Measurements from ENCODE around the gene IQCK. TPM values are rescaled to one million over a fixed set of nuclear protein-coding genes. Genes with fewer than 3 reads are reported as not detected.

IQCK gene, protein sequence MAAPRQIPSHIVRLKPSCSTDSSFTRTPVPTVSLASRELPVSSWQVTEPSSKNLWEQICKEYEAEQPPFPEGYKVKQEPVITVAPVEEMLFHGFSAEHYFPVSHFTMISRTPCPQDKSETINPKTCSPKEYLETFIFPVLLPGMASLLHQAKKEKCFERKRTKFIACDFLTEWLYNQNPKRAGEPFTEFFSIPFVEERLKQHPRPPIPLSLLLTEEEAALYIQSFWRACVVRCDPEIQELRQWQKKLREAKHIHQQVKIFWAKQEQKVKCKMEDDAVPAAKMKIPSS
- total RNA-seq (10 to 100 TPM in 7 of 9 donors, 1 to 10 TPM in 2; 8.2 to 35.2 (median 13.7) TPM), polyA plus RNA-seq (10 to 100 TPM; 14.7 to 18.3 (median 16.7) TPM)
- long read RNA-seq, donor 1, partial matches to known transcripts: 0 of 1 reads
- long read RNA-seq, donor 1, other reads (novel, unspliced or antisense): 0 of 1 reads
- long read RNA-seq, donor 2: 0 reads
- long read RNA-seq, donor 3: 0 reads
- long read RNA-seq, donor 4, partial matches to known transcripts: 9 of 11 reads
- long read RNA-seq, donor 4, other reads (novel, unspliced or antisense): 1 of 11 reads
- long read RNA-seq, donor 5, partial matches to known transcripts: 10 of 12 reads
- long read RNA-seq, donor 5, other reads (novel, unspliced or antisense): 0 of 12 reads
- long read RNA-seq, donor 6, partial matches to known transcripts: 8 of 14 reads
- long read RNA-seq, donor 6, other reads (novel, unspliced or antisense): 4 of 14 reads
- long read RNA-seq, donor 7: 0 reads
- long read RNA-seq, donor 8, partial matches to known transcripts: 0 of 6 reads
- long read RNA-seq, donor 8, other reads (novel, unspliced or antisense): 6 of 6 reads
- long read RNA-seq, donor 9, partial matches to known transcripts: 34 of 54 reads
- long read RNA-seq, donor 9, other reads (novel, unspliced or antisense): 20 of 54 reads
- long read RNA-seq, donor 10, partial matches to known transcripts: 0 of 1 reads
- long read RNA-seq, donor 10, other reads (novel, unspliced or antisense): 0 of 1 reads

DNA sequence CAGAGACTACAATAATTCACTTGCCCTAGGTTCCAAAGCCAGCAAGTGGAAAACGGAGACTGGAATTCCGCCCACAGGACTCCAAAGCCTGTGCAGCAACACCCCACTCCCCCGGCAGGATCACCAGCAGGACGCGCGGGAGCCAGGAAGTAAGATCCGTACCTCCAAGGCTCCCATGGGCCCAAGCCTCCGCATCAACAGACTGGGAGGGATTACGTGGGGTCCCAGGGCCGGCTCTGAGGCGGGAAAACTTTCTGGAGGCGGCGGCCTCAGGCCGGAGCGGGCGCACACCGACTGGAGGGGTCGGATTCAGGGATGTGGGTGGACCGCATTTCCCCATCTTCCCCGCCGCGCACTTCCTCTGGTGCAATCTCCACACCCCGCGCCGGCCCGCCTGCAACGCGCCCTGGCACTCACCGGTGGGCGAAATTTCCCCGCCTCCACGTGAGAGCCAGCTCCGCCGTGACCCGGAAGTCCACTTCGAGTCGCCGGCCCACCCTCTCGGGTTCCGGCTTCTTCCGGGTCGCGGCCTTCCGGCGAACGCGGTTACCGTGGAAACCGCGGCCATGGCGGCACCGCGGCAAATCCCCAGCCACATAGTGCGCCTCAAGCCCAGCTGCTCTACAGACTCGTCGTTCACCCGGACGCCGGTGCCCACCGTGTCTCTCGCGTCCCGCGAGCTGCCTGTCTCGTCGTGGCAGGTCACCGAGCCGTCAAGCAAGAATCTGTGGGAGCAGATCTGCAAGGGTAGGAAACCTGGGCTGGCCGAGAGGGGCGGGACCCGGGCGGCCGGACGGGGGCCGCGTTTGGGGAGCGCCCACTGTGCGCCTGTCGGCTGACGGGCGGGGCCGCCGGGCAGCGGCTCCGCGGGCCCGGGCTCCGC lies at the start of gene IQCK, which contains the start of gene KNOP1:
IQCK (plus strand) TSS at position 531 of the 883 bp plus-strand sequence; CDS start at position 567, 36 bp downstream.
KNOP1 (minus strand) TSS at position 487 of the 883 bp plus-strand sequence. CDS start 3,192 bp downstream, outside the sequence.
- H3K9me3 ChIP-seq (replicated peaks in 1 of 3): no peaks in the 10 kb centered on the region
- H3K4me3 ChIP-seq: peak within 1 kb of the TSS; percentile 27 to 98 (median 84)
- peaks cover 6 to 18% of the 10 kb centered on the region in 2 donors for H3K4me1 ChIP-seq (replicated peaks in 1 of 2)
- DNase-seq: peak; percentile 87 to 93 (median 88)
- peak; percentile 21 to 24 for TF ChIP-seq POLR2A (IDR thresholded peaks at IDR 0.05)
- TF ChIP-seq, protein P1, sequence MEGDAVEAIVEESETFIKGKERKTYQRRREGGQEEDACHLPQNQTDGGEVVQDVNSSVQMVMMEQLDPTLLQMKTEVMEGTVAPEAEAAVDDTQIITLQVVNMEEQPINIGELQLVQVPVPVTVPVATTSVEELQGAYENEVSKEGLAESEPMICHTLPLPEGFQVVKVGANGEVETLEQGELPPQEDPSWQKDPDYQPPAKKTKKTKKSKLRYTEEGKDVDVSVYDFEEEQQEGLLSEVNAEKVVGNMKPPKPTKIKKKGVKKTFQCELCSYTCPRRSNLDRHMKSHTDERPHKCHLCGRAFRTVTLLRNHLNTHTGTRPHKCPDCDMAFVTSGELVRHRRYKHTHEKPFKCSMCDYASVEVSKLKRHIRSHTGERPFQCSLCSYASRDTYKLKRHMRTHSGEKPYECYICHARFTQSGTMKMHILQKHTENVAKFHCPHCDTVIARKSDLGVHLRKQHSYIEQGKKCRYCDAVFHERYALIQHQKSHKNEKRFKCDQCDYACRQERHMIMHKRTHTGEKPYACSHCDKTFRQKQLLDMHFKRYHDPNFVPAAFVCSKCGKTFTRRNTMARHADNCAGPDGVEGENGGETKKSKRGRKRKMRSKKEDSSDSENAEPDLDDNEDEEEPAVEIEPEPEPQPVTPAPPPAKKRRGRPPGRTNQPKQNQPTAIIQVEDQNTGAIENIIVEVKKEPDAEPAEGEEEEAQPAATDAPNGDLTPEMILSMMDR (IDR thresholded peaks at IDR 0.05): peak in 3 of 6 experiments; percentile 6 to 30 (median 21)
- peaks cover 0 to 10% of the 10 kb centered on the region in 2 donors for H3K36me3 ChIP-seq (replicated peaks in 1 of 2)
- WGBS, 4 donors: 0% methylated on average over 25 to 88 of the region's 88 CpGs
- intact Hi-C loops (cut with DNase I): loop anchor here in 1 of 2 donors (5.0 kb wide), 1 partner anchor 164 kb away; the partner anchor contains the start of gene GPRC5B
- peak within 1 kb of the TSS in 4 of 5 donors; percentile 13 to 85 (median 56) for H3K27ac ChIP-seq
- no peaks in the 10 kb centered on the region for H3K27me3 ChIP-seq

DNA sequence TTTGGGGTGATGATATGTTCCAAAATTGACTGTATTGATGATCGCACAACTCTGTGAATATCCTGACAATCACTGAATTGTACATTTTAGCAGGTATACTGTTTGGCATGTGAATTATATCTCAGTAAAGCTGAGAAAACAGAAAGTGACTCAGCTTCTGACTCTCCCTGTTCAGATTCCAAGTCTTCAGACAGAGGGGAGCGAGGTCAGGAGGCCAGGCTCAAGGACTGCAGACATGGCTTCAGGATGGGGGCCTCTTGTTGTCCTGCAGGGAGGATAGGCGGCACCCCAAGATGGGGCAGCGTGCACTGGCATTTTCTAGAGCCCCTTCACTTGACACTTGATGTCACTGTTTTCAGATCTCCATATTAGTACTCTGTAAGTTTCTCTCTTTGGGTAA lies 45.7 kb upstream of the IQCK start:
- Histone ChIP-seq H3K4me1 (replicated peaks in 1 of 2) (no peaks in the 10 kb centered on the region), H3K36me3 (replicated peaks in 1 of 2) (peaks cover 0 to 32% of the 10 kb centered on the region in 2 donors), H3K9me3 (replicated peaks in 1 of 3) (no peaks in the 10 kb centered on the region), H3K27me3 (no peaks in the 10 kb centered on the region), H3K4me3 (no peak overlapping the region), H3K27ac (no peak overlapping the region)
- TF ChIP-seq, protein P1 (IDR thresholded peaks at IDR 0.05): no peak
- no peak for TF ChIP-seq POLR2A (IDR thresholded peaks at IDR 0.05)
- intact Hi-C loops (cut with DNase I): no loop called here
- 72 to 93% (median 80%) methylated on average over 4 of the region's 4 CpGs for WGBS, 4 donors
- DNase-seq: no peak

DNA sequence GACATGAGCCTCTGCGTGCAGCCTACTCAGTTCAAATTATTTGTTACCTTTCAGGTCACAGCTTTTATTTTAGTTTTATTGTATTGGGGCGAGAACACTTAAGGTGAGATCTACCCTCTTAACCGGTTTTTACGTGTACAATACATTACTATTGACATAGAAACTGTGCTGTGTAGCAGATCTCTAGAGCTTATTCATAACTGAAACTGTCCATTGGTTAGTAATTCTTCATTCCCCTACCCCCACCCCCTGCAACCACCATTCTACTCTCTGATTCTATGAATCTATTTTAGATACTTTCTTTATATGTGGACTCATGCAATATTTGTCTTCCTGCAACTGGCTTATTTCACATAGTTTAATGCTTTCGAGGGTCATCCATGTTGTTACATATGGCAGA lies 43.6 kb upstream of the IQCK start:
- WGBS, 4 donors: 96 to 99% (median 97%) methylated on average over 5 of the region's 5 CpGs
- no peaks in the 10 kb centered on the region for H3K4me1 ChIP-seq (replicated peaks in 1 of 2)
- DNase-seq: no peak
- no peaks in the 10 kb centered on the region for H3K9me3 ChIP-seq (replicated peaks in 1 of 3)
- H3K36me3 ChIP-seq (replicated peaks in 1 of 2): peaks cover 0 to 29% of the 10 kb centered on the region in 2 donors
- intact Hi-C loops (cut with DNase I): no loop called here
- no peaks in the 10 kb centered on the region for H3K27me3 ChIP-seq
- TF ChIP-seq, protein P1 (IDR thresholded peaks at IDR 0.05): no peak
- no peak for TF ChIP-seq POLR2A (IDR thresholded peaks at IDR 0.05)
- no peak overlapping the region for H3K27ac ChIP-seq
- H3K4me3 ChIP-seq: no peak overlapping the region
